ENCODE measurements around the gene ITGB8.

- TF ChIP-seq CTCF (IDR thresholded peaks at IDR 0.05; ENCODE audit: poor library complexity, severe bottlenecking) (no peak), EP300 (conservative IDR thresholded peaks at IDR 0.05; ENCODE audit: poor library complexity, severe bottlenecking) (no peak), POLR2AphosphoS5 (IDR thresholded peaks at IDR 0.05) (no peak)
Observed at GRCh38 chr7:20409961-20410360, 79.3 kb downstream of the ITGB8 start.
